NCI-H345 treated with DMSO at 0.1 percent for 48 hours (cell line): Measurements from ENCODE around the gene CKAP2.
"Not testable (repeated sequence)": the region's sequence is repeated elsewhere in the genome, so short reads cannot be mapped to it uniquely, and the experiment has no call there.

Source experiments
- DNase-seq: peaks from one replicate; lab custom pipeline; 2025; ENCODE audit not compliant: unreplicated experiment; lab: John Stamatoyannopoulos, UW

CKAP2 gene

DNA sequence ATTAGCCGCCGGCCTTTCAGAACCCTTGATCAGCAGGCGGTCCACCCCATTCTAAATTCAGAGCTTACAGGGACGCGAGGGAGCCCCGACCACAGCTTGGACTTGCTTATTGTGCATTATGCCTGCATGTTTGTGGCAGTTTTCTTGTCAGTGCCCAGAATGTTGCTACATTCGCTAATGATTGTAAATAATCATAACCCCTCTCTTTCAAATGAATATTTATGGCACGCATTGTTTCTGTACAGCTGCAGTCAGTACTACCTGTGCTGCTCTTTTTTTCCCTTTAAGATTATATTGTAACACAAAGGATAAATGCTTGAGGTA is 4.5 kb upstream of the CKAP2 start:
- no peak for DNase-seq

DNA sequence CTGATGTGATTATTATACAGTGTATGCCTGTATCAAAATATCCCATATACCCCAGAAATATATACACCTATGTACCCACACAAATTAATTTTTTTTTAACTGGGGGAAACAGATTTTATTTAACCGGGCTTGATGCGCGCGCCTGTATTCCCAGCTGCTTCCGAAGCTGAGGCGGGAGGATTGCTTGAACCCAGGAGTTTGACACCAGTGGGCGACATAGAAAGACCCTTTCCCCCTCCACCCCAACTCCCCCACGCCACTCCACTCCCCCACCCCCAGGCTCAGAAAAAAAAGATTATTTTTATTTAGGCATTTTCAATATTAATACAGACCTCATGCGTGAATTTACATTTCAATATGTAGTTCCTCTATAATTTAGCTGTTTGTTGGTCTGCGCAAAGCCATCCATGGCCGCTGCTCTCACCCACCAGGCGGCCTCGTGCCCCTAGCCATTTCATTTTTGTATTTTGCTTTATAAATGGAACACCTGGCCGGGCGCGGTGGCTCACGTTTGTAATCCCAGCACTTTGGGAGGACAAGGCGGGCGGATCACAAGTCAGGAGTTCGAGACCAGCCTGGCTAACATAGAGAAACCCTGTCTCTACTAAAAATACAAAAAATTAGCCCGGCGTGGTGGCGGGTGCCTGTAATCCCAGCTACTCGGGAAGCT is 4.0 kb upstream of the CKAP2 start:
- DNase-seq: no peak

- DNase-seq: no peak
These were observed 2.8 kb upstream of the CKAP2 start for GRCh38 chr13:52452470-52452869.

- peak; percentile 37 for DNase-seq
These were observed 839 bp upstream of the CKAP2 start for GRCh38 chr13:52454459-52454819.

DNA sequence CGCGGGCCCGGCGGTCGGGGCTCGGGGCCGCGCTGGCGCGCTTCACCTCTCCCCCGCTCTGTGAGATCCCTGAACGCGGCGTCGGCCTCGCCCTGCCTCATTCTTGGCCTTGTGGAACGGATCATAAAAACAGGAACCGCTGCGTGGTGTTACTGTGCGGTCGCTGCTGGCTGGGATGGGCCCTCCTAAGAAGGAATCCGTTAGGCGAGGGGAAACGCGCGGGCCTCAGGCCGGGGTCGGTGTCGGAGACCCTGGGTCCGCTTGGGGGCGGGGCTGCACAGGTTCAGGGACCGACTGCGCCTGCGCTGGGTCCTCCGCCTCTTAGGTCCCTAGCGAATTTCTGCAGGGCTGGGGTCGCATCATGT is 381 bp downstream of the CKAP2 start:
- peak; percentile 36 for DNase-seq

GRCh38 chr13:52459668-52460067 is 4.4 kb downstream of the CKAP2 start:
- no peak for DNase-seq

DNA sequence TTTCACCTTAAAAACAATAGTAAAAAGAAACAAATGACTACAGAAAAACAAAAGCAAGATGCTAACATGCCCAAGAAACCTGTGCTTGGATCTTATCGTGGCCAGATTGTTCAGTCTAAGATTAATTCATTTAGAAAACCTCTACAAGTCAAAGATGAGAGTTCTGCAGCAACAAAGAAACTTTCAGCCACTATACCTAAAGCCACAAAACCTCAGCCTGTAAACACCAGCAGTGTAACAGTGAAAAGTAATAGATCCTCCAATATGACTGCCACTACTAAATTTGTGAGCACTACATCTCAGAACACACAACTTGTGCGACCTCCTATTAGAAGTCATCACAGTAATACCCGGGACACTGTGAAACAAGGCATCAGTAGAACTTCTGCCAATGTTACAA is 6.0 kb downstream of the CKAP2 start:
- no peak for DNase-seq

GRCh38 chr13:52463526-52463925 is 8.2 kb downstream of the CKAP2 start:
- no peak for DNase-seq

- not testable (repeated sequence) for DNase-seq
These were observed 13.2 kb downstream of the CKAP2 start for GRCh38 chr13:52468487-52468886.

DNA sequence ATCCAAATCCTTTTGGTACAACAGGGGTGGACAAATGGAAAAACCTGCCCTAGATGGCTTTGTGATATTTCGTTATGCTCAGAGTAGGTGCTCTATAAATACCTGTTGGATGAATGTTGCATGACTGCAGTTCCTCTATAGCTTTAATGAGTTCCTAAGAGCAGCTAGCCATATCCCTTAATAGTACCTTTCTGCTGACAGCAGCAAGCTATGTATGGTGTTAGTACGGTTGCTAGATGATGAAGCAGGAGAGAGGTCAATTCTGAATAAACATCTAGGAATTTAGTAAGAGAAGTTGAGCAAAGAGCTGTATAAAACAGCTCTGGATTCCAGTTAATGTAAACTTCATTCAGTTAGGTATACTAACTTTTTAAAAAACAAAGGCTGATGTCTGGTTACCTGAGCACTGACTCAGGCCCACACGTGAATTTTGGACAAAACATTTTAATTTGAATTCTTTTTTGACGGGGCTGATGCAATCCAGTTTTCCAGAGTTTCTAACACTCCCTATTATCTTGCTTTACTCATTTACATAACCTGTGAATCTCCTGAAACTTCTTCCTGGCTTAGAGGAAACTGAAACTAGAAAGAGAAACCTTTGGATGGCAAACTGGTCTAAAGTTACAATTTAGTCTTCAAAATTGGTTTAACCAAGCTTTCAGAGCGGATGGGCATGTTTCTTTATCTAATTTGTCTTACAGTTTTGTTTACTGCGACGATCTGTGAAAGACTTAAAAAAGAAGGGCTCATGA is 25.6 kb downstream of the CKAP2 start:
- not testable (repeated sequence) for DNase-seq

- DNase-seq: not testable (repeated sequence)
These were observed 31.8 kb downstream of the CKAP2 start for GRCh38 chr13:52487078-52487477.

- not testable (repeated sequence) for DNase-seq
These were observed 33.5 kb downstream of the CKAP2 start for GRCh38 chr13:52488763-52489162.

DNA sequence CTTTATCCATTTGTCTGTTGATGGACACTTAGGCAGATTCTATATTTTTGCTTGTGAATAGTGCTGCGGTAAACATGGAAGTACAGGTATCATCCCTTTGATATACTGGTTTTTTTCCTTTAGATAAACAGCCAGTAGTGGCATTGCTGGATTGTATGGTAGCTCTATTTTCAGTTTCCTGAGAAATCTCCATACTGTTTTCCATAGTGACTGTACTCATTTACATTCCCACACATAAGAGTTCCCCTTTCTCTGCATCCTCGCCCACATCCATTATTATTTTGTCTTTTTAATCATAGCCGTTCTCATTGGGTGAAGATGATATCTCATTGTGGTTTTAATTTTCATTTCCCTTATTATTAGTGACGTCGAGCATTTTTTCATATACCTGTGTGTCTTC is 35.7 kb downstream of the CKAP2 start:
- not testable (repeated sequence) for DNase-seq

GRCh38 chr13:52494241-52494640 is 39.0 kb downstream of the CKAP2 start:
- DNase-seq: not testable (repeated sequence)

DNA sequence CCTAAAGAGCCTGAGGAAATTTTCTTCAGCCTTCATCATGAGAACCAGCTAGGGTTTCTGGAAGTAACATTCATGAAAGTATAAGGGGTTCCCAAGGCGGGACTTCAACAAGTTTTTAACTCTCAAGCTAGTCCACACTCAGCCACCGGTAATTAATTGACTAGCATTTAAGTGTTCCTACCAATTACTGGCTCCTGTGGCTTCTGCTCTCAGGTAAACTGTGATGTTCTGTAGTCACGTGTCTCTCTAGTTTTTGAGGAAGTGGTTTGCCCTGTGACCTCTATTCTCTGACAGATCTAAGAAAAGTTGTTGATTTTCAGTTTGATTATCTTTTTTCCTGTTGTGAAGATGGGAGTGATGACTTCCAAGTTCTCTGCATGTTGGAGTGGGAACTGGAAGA is 42.7 kb downstream of the CKAP2 start:
- not testable (repeated sequence) for DNase-seq

DNA sequence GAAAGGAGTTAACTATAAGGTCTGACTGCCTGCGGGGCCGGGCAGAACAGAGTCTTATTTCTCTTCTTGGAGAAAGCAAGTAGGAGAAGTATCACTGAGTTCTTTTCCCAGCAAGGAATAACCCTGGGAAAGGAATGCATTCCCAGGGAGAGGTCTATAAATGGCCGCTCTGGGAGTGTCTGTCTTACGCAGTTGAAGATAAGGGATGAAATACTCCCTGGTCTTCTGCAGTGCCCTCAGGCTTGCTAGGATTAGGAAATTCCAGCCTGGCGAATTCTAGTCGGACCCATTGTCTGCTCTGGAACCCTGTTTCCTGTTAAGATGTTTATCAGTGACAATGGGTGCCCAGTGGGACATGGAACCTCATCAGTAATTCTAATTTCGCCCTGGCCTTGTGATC is 47.0 kb downstream of the CKAP2 start:
- not testable (repeated sequence) for DNase-seq

GRCh38 chr13:52505843-52506242 is 50.6 kb downstream of the CKAP2 start:
- DNase-seq: not testable (repeated sequence)

GRCh38 chr13:52509532-52509931 is 54.3 kb downstream of the CKAP2 start:
- not testable (repeated sequence) for DNase-seq

DNA sequence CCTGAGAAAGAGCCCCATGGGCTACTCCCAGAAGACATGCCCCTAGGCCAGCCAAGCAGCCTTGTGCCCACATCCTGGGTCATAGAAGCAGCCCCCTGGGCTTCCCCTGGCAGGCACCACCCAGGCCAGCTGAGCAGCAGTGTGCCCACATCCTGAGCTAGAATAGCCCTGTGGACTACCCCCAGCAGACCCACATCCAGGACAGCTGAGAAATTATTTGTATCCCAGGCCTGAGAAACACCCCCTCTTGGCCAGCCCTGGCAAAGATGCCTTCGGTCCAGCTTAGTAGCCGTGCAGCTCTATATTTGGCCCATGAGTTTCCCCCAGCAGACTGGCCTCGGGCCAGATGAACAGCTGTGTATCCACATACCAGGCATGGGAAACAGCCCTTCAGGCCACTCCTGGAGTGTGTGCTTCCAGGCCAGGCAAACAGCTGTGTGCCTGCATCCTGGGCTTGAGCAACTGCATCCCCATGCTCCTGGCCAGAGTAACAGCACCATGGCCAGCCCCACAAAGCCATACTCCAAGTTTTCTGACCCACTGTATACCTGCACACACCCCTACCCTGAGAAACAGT is 55.0 kb downstream of the CKAP2 start:
- not testable (repeated sequence) for DNase-seq

- DNase-seq: not testable (repeated sequence)
These were observed 56.3 kb downstream of the CKAP2 start for GRCh38 chr13:52511598-52511997.

GRCh38 chr13:52513957-52514596 is 58.8 kb downstream of the CKAP2 start:
- DNase-seq: not testable (repeated sequence)

DNA sequence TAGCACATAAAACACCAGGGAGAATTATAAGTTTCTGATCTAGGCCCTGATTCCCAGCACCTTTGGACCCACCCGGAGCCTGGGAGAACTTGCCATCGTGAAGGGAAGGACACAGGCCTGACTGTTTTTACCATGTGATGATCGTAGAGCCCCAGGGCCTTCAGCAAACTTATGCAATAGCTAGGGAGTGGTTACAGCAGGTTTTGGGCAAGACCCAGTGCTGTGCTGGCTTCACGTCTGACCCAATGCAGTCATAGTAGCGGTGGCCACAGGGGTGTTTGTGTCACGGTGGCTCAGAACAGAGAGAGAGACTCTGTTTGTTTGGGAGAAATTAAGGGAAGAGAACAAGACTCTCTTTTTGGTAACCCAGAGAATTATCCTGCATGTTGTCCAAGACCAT is 68.0 kb downstream of the CKAP2 start:
- not testable (repeated sequence) for DNase-seq
